ENCODE measurements around the gene TBC1D16. TPM values are rescaled to one million over a fixed set of nuclear protein-coding genes. Genes with fewer than 3 reads are reported as not detected.

The TBC1D16 gene
- total RNA-seq, 2 donors from 2014 or later = 45.9 to 52.1 TPM

DNA sequence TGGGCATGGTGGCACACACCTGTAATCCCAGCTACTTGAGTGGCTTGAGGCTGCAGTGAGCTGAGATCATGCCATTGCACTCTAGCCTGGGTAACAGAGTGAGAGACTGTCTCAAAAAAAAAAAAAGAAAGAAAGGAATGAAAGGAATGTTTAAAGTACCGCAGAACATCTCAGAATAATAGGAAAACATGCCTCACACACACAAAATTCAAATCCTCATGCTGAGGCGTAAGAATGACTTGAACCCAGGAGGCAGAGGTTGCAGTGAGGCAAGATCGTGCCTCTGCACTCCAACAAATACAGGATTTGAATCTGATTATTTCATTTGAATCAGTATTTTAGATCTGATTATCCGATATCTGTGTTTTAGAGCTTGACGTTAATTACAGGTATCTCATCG, 44.4 kb upstream of the TBC1D16 start:
- no peaks in the 10 kb centered on the region for H3K36me3 ChIP-seq
- no peak for TF ChIP-seq CTCF (IDR thresholded peaks at IDR 0.05)
- DNase-seq (ENCODE audit: low spot score) = no peak

DNA sequence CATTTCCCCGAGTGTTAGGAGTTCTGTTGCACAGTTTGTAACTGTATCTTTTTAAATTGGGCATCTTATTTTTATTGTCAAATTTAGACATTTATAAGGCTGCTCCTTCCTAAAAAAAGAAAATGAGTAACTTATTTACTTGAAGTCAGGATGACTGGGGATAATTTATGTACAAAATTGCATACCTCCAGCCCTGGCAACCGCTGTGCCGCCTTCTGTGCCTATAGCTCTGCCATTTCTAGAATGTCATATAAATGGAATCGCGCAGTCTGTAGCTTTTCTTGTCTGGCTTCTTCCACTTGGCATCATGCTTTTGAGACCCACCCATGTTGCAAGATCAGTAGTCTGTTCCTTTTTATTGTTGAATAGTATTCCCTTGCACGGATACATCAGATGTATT, 36.7 kb upstream of the TBC1D16 start:
- H3K4me1 ChIP-seq (ENCODE audit: control insufficient read depth in 1 of 2, low read depth in 2 of 2) = peaks cover 3 to 30% of the 10 kb centered on the region in 2 donors
- ATAC-seq (ENCODE audit: insufficient number of reproducible peaks, low FRiP score, low read depth) (no peak), DNase-seq (ENCODE audit: low spot score) (no peak)
- no peaks in the 10 kb centered on the region for H3K9me3 ChIP-seq
- H3K36me3 ChIP-seq = no peaks in the 10 kb centered on the region
- no peak for TF ChIP-seq CTCF (IDR thresholded peaks at IDR 0.05)
- no peaks in the 10 kb centered on the region for H3K27me3 ChIP-seq (replicated peaks; ENCODE audit: insufficient read depth)
- no peak overlapping the region for H3K4me3 ChIP-seq
- no peak overlapping the region for H3K27ac ChIP-seq

More for the DNA sequence above, 44.4 kb upstream of the TBC1D16 start:
- Histone ChIP-seq H3K4me3 (no peak overlapping the region), H3K4me1 (ENCODE audit: control insufficient read depth in 1 of 2, low read depth in 2 of 2) (peaks cover 3 to 7% of the 10 kb centered on the region in 2 donors), H3K27ac (no peak overlapping the region), H3K27me3 (replicated peaks; ENCODE audit: insufficient read depth) (no peaks in the 10 kb centered on the region), H3K9me3 (no peaks in the 10 kb centered on the region)
- ATAC-seq (ENCODE audit: insufficient number of reproducible peaks, low FRiP score, low read depth) = no peak

- H3K9me3 ChIP-seq = no peaks in the 10 kb centered on the region
These were observed 35.6 kb upstream of the TBC1D16 start for GRCh38 chr17:80071116-80071841.

DNA sequence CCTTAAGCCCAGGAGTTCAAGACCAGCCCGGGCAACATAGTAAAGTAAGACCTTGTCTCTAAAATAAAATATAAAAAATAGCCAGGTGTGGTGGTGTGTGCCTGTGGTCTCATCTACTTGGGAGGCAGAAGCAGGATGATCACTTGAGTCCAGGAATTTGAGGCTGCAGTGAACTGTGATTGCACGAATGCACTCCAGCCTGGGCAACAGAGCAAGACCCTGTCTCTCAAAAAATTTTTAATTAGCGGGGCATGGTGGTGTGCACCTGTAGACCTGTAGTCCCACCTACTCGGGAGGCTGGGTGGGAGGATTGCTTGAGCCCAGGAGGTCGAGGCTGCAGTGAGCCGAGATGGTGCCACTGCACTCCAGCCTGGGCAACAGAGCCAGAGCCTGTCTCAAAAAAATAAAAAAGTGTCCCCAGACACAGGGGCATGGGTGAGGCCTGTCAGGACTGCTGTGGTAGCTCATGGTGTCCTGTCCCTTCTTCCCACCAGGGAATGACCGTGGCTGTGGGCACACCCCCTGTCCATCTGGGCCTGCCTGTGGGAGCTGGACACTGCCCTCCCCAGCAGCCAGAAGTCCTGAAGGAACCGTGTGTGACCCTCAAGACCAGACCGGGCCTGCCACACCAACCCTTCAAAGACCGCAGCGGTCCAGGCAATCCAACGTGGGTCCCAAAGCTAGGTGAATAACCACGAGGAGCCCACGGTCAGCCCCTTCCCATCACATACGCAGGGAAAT, 34.9 kb upstream of the TBC1D16 start:
- Histone ChIP-seq H3K36me3 (no peaks in the 10 kb centered on the region), H3K4me1 (ENCODE audit: control insufficient read depth in 1 of 2, low read depth in 2 of 2) (peaks cover 3 to 30% of the 10 kb centered on the region in 2 donors), H3K27me3 (replicated peaks; ENCODE audit: insufficient read depth) (no peaks in the 10 kb centered on the region), H3K27ac (peak overlapping the region; percentile 74 to 80), H3K9me3 (no peaks in the 10 kb centered on the region), H3K4me3 (peak overlapping the region; percentile 70)
- no peak for TF ChIP-seq CTCF (IDR thresholded peaks at IDR 0.05)
- ATAC-seq (ENCODE audit: insufficient number of reproducible peaks, low FRiP score, low read depth) = no peak
- no peak for DNase-seq (ENCODE audit: low spot score)

More at GRCh38 chr17:80071116-80071841, 35.6 kb upstream of the TBC1D16 start:
- Histone ChIP-seq H3K27ac (peak overlapping the region; percentile 74 to 80), H3K27me3 (replicated peaks; ENCODE audit: insufficient read depth) (no peaks in the 10 kb centered on the region), H3K4me3 (peak overlapping the region; percentile 70), H3K4me1 (ENCODE audit: control insufficient read depth in 1 of 2, low read depth in 2 of 2) (peaks cover 3 to 30% of the 10 kb centered on the region in 2 donors), H3K36me3 (no peaks in the 10 kb centered on the region)
- no peak for TF ChIP-seq CTCF (IDR thresholded peaks at IDR 0.05)
- ATAC-seq (ENCODE audit: insufficient number of reproducible peaks, low FRiP score, low read depth) (peak; percentile 48), DNase-seq (ENCODE audit: low spot score) (peak; percentile 24)

All from thoracic aorta (tissue), 2 donors.